NOMO-1 treated with DMSO at 0.1 percent for 48 hours (cell line): Measurements from ENCODE around the gene NPBWR2.

Experiments
- DNase-seq: peaks from one replicate; lab custom pipeline; 2025; ENCODE audit not compliant: unreplicated experiment; lab: John Stamatoyannopoulos, UW

Gene NPBWR2

DNA sequence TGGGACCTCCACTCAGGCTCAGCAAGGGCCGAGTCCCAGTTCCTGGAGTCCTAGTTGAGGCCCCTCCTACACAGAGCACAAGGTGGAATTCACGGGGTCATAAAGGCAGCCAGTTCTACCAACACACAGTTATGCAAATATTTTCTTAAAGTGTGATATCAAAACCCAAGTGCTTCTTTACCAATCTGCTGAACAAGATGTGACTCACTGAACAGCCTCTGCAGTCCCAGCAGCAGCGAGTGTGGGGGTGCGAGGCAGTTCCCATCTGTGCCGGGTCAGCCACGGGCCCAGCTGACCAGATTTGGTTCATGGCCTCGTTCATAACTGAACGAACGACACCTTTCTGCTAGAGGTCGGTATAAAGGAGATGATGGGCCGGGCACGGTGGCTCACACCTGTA, 48.8 kb downstream of the NPBWR2 start:
- no peak for DNase-seq

DNA sequence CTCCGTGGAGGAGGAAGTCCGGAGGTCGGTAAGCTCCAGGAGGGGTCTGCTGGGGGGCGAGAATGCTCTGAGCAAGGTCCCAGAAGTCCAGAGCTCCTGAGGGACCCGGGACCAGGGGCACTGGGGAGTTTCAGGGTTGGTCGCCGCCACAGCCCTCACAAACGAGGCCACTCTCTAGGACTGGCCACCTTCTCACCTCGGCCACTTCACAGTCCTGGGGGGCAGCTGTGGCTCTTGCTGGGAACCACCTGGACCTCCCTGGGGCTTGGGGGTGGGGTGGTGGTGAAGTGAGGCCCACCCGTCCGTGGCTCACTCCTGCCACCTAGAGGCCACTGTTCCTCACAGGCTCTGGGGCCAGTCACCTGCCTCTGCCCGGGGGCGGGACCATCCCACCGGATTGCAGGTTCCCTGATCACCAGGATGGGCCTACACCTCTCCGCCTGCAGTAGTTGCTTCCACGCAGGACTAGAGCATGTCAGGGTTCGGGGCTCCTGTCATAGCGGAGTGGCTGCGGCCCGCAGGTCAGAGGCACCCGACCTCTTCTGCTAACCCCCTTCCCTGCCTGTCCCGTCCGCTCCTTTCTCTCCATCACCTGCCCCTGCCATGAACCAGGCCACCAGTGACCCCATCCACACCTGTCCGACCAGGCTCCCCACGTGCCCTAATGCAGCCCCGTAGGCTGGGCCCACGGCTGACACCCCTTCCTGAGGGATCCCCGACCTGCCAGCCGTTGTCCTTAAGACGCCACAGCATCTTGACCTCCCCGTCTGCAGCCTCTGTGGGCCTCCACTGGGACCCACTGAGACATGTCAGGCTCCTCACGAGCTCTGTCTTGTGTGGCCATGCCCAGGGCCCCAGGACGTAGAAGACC, 49.5 kb downstream of the NPBWR2 start:
- peak; percentile 27 for DNase-seq

DNA sequence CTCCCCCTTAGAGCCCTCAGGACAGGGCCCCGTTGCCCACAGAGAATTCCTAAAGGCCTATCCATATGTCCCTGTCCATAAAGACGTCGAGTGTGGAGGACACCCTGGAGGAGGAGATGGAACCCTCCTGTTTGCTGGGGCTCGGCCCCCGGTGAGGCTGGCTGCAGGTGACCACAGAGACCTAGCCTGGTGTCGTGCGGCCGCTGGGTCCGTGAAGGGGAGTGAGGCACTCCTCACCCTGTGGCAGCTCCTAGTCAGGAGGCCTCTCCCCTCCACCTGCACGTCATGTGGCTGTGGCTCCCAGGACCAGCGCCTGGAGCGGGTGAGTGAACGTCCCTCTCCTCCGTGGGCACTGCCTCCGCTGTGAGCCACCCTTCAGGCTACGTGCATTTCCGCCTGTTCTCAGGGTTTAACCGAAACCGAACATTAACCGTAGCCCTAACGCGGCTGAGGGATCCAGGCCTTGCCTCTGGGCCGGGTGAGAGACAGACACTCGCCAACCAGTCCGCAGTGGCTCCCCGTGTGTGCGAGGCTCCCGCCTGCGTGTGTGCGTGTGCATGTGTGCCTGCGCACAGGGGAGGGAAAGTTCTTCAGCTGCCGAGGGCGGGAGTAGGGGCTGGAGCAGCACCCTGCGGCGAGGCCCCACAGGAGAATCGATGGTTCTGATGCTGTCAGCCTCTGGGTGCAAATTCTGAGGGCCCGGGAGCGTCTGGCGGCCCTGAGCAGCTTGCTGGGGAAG, 50.3 kb downstream of the NPBWR2 start:
- DNase-seq: no peak

DNA sequence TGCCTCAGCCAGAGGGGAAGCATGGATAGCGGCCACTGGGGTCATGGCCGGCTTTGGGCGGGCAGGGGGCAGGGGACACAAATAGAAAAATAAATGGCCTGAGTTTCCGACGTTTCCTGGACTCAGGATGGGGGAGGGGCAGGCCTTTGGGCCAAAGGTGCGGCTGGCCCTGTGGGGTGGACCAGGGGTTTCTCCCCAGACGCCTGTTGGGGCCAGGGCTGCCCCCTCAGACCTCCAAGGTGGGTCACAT, 50.8 kb downstream of the NPBWR2 start:
- no peak for DNase-seq

DNA sequence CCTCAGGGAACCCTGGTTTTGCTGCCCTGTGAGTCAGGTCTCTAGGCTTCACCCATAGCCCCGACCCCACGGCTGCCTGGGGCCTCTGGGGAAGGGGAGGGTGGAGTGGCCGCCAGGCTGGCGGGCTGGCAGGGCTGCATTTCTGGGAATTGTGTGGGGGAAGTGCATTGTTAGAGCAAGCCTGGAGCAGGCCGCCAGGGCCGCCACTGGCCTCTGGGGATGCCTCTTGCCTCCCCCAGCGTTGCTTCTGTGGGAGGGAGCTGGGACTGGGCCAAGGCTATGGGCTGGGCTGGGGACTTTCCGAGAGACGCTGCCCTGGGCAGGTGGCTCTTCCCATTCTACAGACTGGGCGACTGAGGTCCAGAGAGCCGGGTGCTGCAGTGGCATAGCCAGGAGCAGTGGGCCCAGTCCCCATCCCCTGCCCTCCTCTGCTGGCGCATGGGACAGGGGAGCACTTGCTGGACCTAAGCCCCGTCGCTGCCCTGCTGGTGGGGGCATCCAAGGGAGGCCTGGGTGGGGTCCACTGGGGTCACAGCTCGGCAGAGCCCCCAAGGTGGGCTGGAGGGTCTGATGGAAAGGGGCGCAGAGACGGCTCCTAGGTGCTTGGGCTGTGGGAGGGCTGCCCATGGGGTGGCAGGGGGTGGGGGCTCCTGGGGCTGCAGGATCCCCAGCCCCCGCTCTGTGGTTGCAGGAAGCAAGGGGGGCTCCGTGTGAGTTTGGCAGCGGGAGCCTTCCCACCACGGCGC, 51.3 kb downstream of the NPBWR2 start:
- no peak for DNase-seq

DNA sequence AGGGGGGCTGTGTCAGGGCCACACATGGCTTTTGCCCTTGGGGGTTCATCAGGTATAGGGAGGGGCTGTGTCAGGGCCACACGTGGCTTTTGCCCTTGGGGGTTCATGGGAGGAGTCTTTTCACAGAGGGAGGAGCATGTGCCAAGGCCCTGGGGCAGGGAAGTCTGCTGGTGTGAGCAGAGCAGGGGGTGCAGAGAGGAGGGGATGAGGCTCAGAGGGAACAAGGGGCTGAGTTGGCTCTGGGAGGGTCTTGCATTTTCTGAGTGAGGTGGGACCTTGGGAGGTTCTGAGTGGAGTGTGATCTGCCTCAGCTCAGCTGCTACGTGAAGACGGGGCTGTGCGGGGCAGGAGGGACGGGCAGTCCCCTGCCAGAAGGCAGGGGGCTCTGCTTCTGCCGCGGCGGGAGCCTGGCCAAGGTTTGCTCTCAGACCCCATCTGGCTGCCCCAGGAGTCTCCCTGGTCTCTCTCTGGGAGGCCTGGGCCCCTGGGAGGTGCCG, 51.9 kb downstream of the NPBWR2 start:
- no peak for DNase-seq

DNA sequence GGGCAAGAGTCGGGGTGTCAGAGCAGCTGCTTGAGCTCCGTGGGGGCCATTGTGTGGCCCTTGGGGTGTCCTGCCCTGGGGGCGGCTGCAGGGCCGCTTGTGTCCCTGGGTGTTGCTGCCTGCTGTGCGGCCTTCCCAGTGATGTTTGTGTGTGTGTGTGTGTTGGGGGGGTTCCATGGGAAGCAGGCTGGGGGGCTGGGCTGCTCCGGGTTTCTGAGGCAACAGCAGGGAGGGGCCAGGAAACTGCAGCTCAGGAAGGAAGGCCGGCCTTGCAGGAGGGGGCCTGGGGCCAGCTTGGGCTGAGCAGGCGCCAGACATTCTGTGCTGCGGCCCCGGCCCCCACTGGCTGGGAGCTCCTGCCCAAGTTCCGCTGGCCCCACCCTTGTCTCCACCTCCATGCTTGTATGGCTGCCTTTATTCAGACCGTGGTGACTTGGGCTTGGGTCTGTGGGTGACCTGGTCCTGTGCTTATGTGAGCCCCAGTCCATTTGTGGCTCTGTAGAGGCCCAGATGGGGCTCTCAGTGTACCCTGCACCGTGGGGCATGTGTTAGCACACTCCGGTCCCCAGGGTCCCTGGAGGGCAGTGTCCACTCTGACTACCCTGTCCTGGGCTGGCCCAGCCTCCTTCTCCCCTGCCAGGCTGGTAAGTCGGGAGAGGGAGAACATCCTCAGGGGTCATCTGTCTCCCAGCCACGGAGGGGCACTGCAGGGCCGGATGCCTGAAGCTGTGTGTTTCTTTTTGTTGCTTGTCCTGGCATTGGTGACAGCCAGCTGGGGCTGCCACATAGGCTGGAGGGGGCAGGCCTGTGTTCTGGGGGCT, 53.3 kb downstream of the NPBWR2 start:
- peak; percentile 17 for DNase-seq
